IMR-90 (cell line): ENCODE measurements around the gene DTNA.

ENCODE experiments used
- BHLHE40 ChIP-seq: fragments of 150-350 bp; IDR thresholded peaks from 2 replicates; pipeline ENCODE4 v1.6.1; 2016; ENCODE audit warnings: mild to moderate bottlenecking, low read depth, low read length
- CTCF ChIP-seq: conservative IDR thresholded peaks from 2 replicates; pipeline ENCODE4 v1.5.1; 2012; ENCODE audit warnings: mild to moderate bottlenecking, low read depth, low read length, improper control_type of control experiment
- ELK1 ChIP-seq: fragments of 150-350 bp; IDR thresholded peaks from 2 replicates; pipeline ENCODE4 v1.6.1; 2016; ENCODE audit warnings: low read depth, mild to moderate bottlenecking, low read length, moderate library complexity, borderline replicate concordance
- FOS ChIP-seq: fragments of 150-350 bp; IDR thresholded peaks from 2 replicates; pipeline ENCODE4 v1.6.1; 2016; ENCODE audit warnings: low read depth, low read length
- MAFK ChIP-seq: IDR thresholded peaks from 2 replicates; pipeline ENCODE4 v1.6.1; 2012; ENCODE audit warnings: low read depth, low read length, improper control_type of control experiment
- MAZ ChIP-seq: IDR thresholded peaks from 2 replicates; pipeline ENCODE4 v1.6.1; 2012; ENCODE audit warnings: low read depth, mild to moderate bottlenecking, low read length, improper control_type of control experiment, moderate library complexity, borderline replicate concordance
- NFE2L2 ChIP-seq: fragments of 150-350 bp; IDR thresholded peaks from 2 replicates; pipeline ENCODE4 v1.6.1; 2016; ENCODE audit warnings: low read depth, mild to moderate bottlenecking, low read length
- POLR2A ChIP-seq: IDR thresholded peaks from 2 replicates; pipeline ENCODE4 v1.6.1; 2012; ENCODE audit warnings: mild to moderate bottlenecking, low read depth, low read length
- RAD21 ChIP-seq: IDR thresholded peaks from 2 replicates; pipeline ENCODE4 v1.6.1; 2012; ENCODE audit warnings: low read length, improper control_type of control experiment
- RFX5 ChIP-seq: IDR thresholded peaks from 2 replicates; pipeline ENCODE4 v1.8.0; 2012; ENCODE audit warnings: low read depth, mild to moderate bottlenecking, low read length, moderate library complexity
- SMC3 ChIP-seq: fragments of 150-350 bp; IDR thresholded peaks from 2 replicates; pipeline ENCODE4 v1.6.1; 2016; ENCODE audit warnings: low read depth, mild to moderate bottlenecking, antibody characterized with exemption, low read length, moderate library complexity
- USF2 ChIP-seq: fragments of 150-350 bp; IDR thresholded peaks from 2 replicates; pipeline ENCODE4 v1.6.1; 2017; ENCODE audit warnings: mild to moderate bottlenecking, antibody characterized with exemption, low read length, low read depth

GRCh38 chr18:34873986-34874580 is 164.0 kb downstream of the DTNA start:
- TF ChIP-seq CTCF, result no peak
- no peak for TF ChIP-seq POLR2A
- no peak for TF ChIP-seq BHLHE40
- TF ChIP-seq ELK1, result no peak
- TF ChIP-seq RAD21, result no peak
- TF ChIP-seq NFE2L2, result no peak
- TF ChIP-seq RFX5, result no peak
- TF ChIP-seq MAZ, result no peak
- TF ChIP-seq SMC3, result no peak
- no peak for TF ChIP-seq FOS
- TF ChIP-seq USF2, result no peak
- TF ChIP-seq MAFK, result no peak
